SK-N-SH (cell line): ENCODE results near the gene ATG7. TPM values are rescaled to one million over a fixed set of nuclear protein-coding genes. Genes with fewer than 3 reads are reported as not detected.

ENCODE experiments used
- CTCF ChIA-PET: fragments of 300-600, 350-600 bp; formaldehyde crosslinking; extraction: SDS; loops from one replicate; lab custom pipeline; 2021; lab: Yijun Ruan, JAX
- POLR2A ChIA-PET: fragments of 350-600 bp; sonication (Branson Sonifier 250); formaldehyde crosslinking; extraction: SDS; loops from one replicate; lab custom pipeline; 2020; ENCODE audit warnings: antibody characterized with exemption, inconsistent platforms; lab: Yijun Ruan, JAX
- DNase-seq: peaks from one replicate; pipeline ENCODE4 v3.0.0; 2012
- H2AFZ ChIP-seq: fragments of 200-600 bp; sonication (generic); 2 replicates; pipeline ENCODE4 v1.8.1; 2016; ENCODE audit warnings: antibody characterized with exemption, mild to moderate bottlenecking, low read depth
- H3F3A ChIP-seq: fragments of 200-600 bp; sonication (generic); replicated peaks from 2 replicates; pipeline ENCODE3; 2016; ENCODE audit warnings: antibody characterized with exemption, mild to moderate bottlenecking; ENCODE audit not compliant: insufficient read depth
- H3K27ac ChIP-seq, 2 experiments: fragments of 200-500 bp in 1 of 2; fragments of 200-600 bp in 1 of 2; sonication (Bioruptor generic) in 1 of 2; sonication (generic), shearing (Covaris generic) in 1 of 2; 2 replicates each; pipeline versions ENCODE4 v1.5.1 to v1.6.1; 2014 to 2016; ENCODE audit warnings: low read depth in 2 of 2, inconsistent platforms in 1 of 2, low read length in 1 of 2, mild to moderate bottlenecking in 1 of 2, mixed read lengths in 1 of 2
- H3K27me3 ChIP-seq: fragments of 200-600 bp; sonication (generic), shearing (Covaris generic); 2 replicates; pipeline ENCODE4 v1.6.1; 2016; ENCODE audit warnings: mixed run types; ENCODE audit not compliant: insufficient read depth
- H3K36me3 ChIP-seq, 2 experiments: fragments of 200-500 bp in 1 of 2; fragments of 200-600 bp in 1 of 2; sonication (Bioruptor generic) in 1 of 2; sonication (generic) in 1 of 2; replicated peaks in 1 of 2; 2 replicates each; pipeline versions ENCODE3 to v1.5.1; 2014 to 2016; ENCODE audit warnings: low read length in 1 of 2, mild to moderate bottlenecking in 1 of 2; ENCODE audit not compliant: insufficient read depth in 2 of 2, control insufficient read depth in 1 of 2
- H3K4me1 ChIP-seq, 2 experiments: fragments of 200-500 bp in 1 of 2; fragments of 200-600 bp in 1 of 2; sonication (Bioruptor generic) in 1 of 2; sonication (generic), shearing (Covaris generic) in 1 of 2; 2 replicates each; pipeline versions ENCODE4 v1.5.1 to v1.6.1; 2014 to 2016; ENCODE audit warnings: low read depth in 1 of 2, low read length in 1 of 2, mixed run types in 1 of 2; ENCODE audit not compliant: insufficient read depth in 2 of 2, control insufficient read depth in 1 of 2
- H3K4me2 ChIP-seq: fragments of 200-600 bp; sonication (generic), shearing (Covaris generic); 2 replicates; pipeline ENCODE4 v1.6.1; 2017; ENCODE audit warnings: mixed run types
- H3K4me3 ChIP-seq, 2 experiments: fragments of 200-500 bp in 1 of 2; fragments of 200-600 bp in 1 of 2; sonication (Bioruptor generic) in 1 of 2; sonication (generic), shearing (Covaris generic) in 1 of 2; 2 replicates each; pipeline versions ENCODE4 v1.5.1 to v1.8.1; 2014 to 2016; ENCODE audit warnings: low read depth in 2 of 2, inconsistent platforms in 1 of 2, low read length in 1 of 2, mild to moderate bottlenecking in 1 of 2, mixed read lengths in 1 of 2, moderate library complexity in 1 of 2
- H3K79me2 ChIP-seq: fragments of 200-600 bp; sonication (generic); 2 replicates; pipeline ENCODE4 v1.8.1; 2017; ENCODE audit warnings: mild to moderate bottlenecking; ENCODE audit not compliant: insufficient read depth
- H3K9ac ChIP-seq: fragments of 200-600 bp; sonication (generic); 2 replicates; pipeline ENCODE4 v1.6.1; 2017; ENCODE audit warnings: mixed run types
- H3K9me2 ChIP-seq: fragments of 200-600 bp; sonication (generic); 2 replicates; pipeline ENCODE4 v1.6.1; 2017; ENCODE audit warnings: mixed run types
- H3K9me3 ChIP-seq: fragments of 200-600 bp; sonication (generic); 2 replicates; pipeline ENCODE4 v1.6.1; 2017; ENCODE audit warnings: mixed run types, mild to moderate bottlenecking, moderate library complexity
- H4K20me1 ChIP-seq: fragments of 200-600 bp; sonication (generic); 2 replicates; pipeline ENCODE4 v1.6.1; 2017; ENCODE audit warnings: mild to moderate bottlenecking, mixed run types; ENCODE audit not compliant: insufficient read depth
- CHD2 ChIP-seq: fragments of 150-350 bp; IDR thresholded peaks from 2 replicates; pipeline ENCODE4 v1.6.1; 2018; ENCODE audit warnings: low read length; ENCODE audit not compliant: partially characterized antibody
- ELF1 ChIP-seq: IDR thresholded peaks from 2 replicates; pipeline ENCODE4 v1.4.0; 2012
- EP300 ChIP-seq, 2 experiments: IDR thresholded peaks; 2 replicates each; pipeline versions ENCODE4 v1.4.0 to v1.6.1; 2012; ENCODE audit warnings: borderline replicate concordance in 1 of 2, low read depth in 1 of 2, low read length in 1 of 2
- FOXJ3 ChIP-seq: sonication (generic); formaldehyde crosslinking; IDR thresholded peaks from 2 replicates; pipeline ENCODE4 v1.5.1; 2020; ENCODE audit warnings: mild to moderate bottlenecking, missing genetic modification reagents
- FOXM1 ChIP-seq: IDR thresholded peaks from 2 replicates; pipeline ENCODE4 v1.4.0; 2012; ENCODE audit warnings: low read depth, mild to moderate bottlenecking
- GABPA ChIP-seq: IDR thresholded peaks from 2 replicates; pipeline ENCODE4 v1.4.0; 2012; ENCODE audit warnings: low read depth, mild to moderate bottlenecking
- GATA2 ChIP-seq: sonication (generic); formaldehyde crosslinking; IDR thresholded peaks from 2 replicates; pipeline ENCODE4 v1.5.0; 2020; ENCODE audit warnings: mild to moderate bottlenecking, missing genetic modification reagents
- JUND ChIP-seq: IDR thresholded peaks from 2 replicates; pipeline ENCODE4 v1.4.0; 2012
- MEF2A ChIP-seq: IDR thresholded peaks from 2 replicates; pipeline ENCODE4 v1.4.0; 2012; ENCODE audit warnings: low read depth, borderline replicate concordance
- NFIC ChIP-seq: IDR thresholded peaks from 2 replicates; pipeline ENCODE4 v1.4.0; 2012; ENCODE audit warnings: borderline replicate concordance
- NRF1 ChIP-seq: IDR thresholded peaks from 2 replicates; pipeline ENCODE4 v1.6.1; 2012; ENCODE audit warnings: low read depth, mild to moderate bottlenecking, low read length
- POLR2AphosphoS5 ChIP-seq: IDR thresholded peaks from 2 replicates; pipeline ENCODE4 v1.6.1; 2012; ENCODE audit warnings: low read depth, low read length
- RAD21 ChIP-seq: IDR thresholded peaks from 2 replicates; pipeline ENCODE4 v1.6.1; 2012; ENCODE audit warnings: mild to moderate bottlenecking, low read length
- SIN3A ChIP-seq: IDR thresholded peaks from 2 replicates; pipeline ENCODE4 v1.6.1; 2012; ENCODE audit warnings: low read depth, mild to moderate bottlenecking, low read length, moderate library complexity, borderline replicate concordance
- SMC3 ChIP-seq: IDR thresholded peaks from 2 replicates; pipeline ENCODE4 v1.6.1; 2012; ENCODE audit warnings: low read depth, low read length, improper control_type of control experiment
- TCF12 ChIP-seq: IDR thresholded peaks from 2 replicates; pipeline ENCODE4 v1.4.0; 2012
- TEAD4 ChIP-seq: IDR thresholded peaks from 2 replicates; pipeline ENCODE4 v1.4.0; 2012; ENCODE audit warnings: mild to moderate bottlenecking, borderline replicate concordance; ENCODE audit not compliant: insufficient read depth
- YY1 ChIP-seq: IDR thresholded peaks from 2 replicates; pipeline ENCODE4 v1.4.0; 2012; ENCODE audit warnings: low read depth, mild to moderate bottlenecking
- WGBS: methylation state at CpG from one replicate; pipeline ENCODE4 v1.1.6; 2017; ENCODE audit warnings: low lambda C conversion rate; 5-methylcytosine and 5-hydroxymethylcytosine counted together
- polyA plus RNA-seq, 3 experiments: library from polyadenylated mRNA; depleted of rRNA; stranded (reverse); fragments of >200 nt; gene quantifications; 2 replicates each; pipeline ENCODE4 v1.2.3, GENCODE V29; 2012
- TF ChIP-seq, protein P1 (sequence below): IDR thresholded peaks from 2 replicates; pipeline ENCODE4 v1.4.0; 2012; ENCODE audit warnings: low read depth, borderline replicate concordance
- TF ChIP-seq, protein P2 (sequence below): IDR thresholded peaks from 2 replicates; pipeline ENCODE4 v1.6.1; 2012; ENCODE audit warnings: mild to moderate bottlenecking, low read depth, low read length, moderate library complexity

The ATG7 gene
- polyA plus RNA-seq, 1 of the 3 experiments (the other 2 are of a cell fraction), result 29.5 TPM

GRCh38 chr3:11283139-11283475 is 10.9 kb downstream of the ATG7 start:
- CTCF ChIA-PET, result interaction anchor here (1.4 to 2.1 kb wide), 3 partner anchors 11 to 128 kb away, joined by 5 to 6 read pairs (median 5); partner anchors contain the start of gene ATG7
- Histone ChIP-seq H3K36me3 (peaks cover 27 to 28% of the 10 kb centered on the region in 2 experiments), H3K9me3 (no peaks in the 10 kb centered on the region), H3K9me2 (no peaks in the 10 kb centered on the region), H3K27me3 (no peaks in the 10 kb centered on the region), H2AFZ (no peak overlapping the region)
- TF ChIP-seq YY1, result no peak
- TF ChIP-seq, all 33 proteins: peak for 0
- no peak overlapping the region for H3K4me3 ChIP-seq
- WGBS, result 100% methylated on average over 1 of the region's 1 CpG
- peaks cover 33% of the 10 kb centered on the region for H3F3A ChIP-seq
- no peak overlapping the region for H3K27ac ChIP-seq
- peaks cover 87% of the 10 kb centered on the region for H3K79me2 ChIP-seq
- H3K4me2 ChIP-seq, result no peak overlapping the region
- peaks cover 7 to 27% of the 10 kb centered on the region in 2 experiments for H3K4me1 ChIP-seq
- no peak overlapping the region for H3K9ac ChIP-seq
- POLR2A ChIA-PET, result no interaction called here
- no peaks in the 10 kb centered on the region for H4K20me1 ChIP-seq
- no peak for DNase-seq

GRCh38 chr3:11284011-11284410 is 11.8 kb downstream of the ATG7 start:
- H3K9me2 ChIP-seq, result no peaks in the 10 kb centered on the region
- H3K9ac ChIP-seq, result no peak overlapping the region
- POLR2A ChIA-PET, result no interaction called here
- H3K79me2 ChIP-seq, result peaks cover 79% of the 10 kb centered on the region
- no peaks in the 10 kb centered on the region for H3K9me3 ChIP-seq
- H2AFZ ChIP-seq, result no peak overlapping the region
- H3K4me2 ChIP-seq, result no peak overlapping the region
- H3F3A ChIP-seq, result peaks cover 34% of the 10 kb centered on the region
- no peak overlapping the region for H3K27ac ChIP-seq
- CTCF ChIA-PET, result interaction anchor here (0.6 to 1.4 kb wide), 2 partner anchors 12 to 14 kb away, joined by 4 to 5 read pairs; partner anchors contain the start of gene ATG7
- H3K36me3 ChIP-seq, result peaks cover 27 to 28% of the 10 kb centered on the region in 2 experiments
- 100% methylated on average over 1 of the region's 1 CpG for WGBS
- H3K27me3 ChIP-seq, result no peaks in the 10 kb centered on the region
- DNase-seq, result no peak
- TF ChIP-seq SIN3A (no peak), ELF1 (no peak), RAD21 (no peak), MEF2A (no peak), SMC3 (no peak), TEAD4 (no peak), FOXM1 (no peak), GATA2 (CRISPR knock-in tag) (no peak), TCF12 (no peak), GABPA (no peak), POLR2AphosphoS5 (no peak), NFIC (no peak), FOXJ3 (CRISPR knock-in tag) (no peak), NRF1 (no peak), CHD2 (no peak), JUND (no peak), EP300 (IDR thresholded peaks at IDR 0.05; ENCODE audit: borderline replicate concordance in 1 of 2, low read depth in 1 of 2, low read length in 1 of 2) (no peak)
- TF ChIP-seq, protein P1, sequence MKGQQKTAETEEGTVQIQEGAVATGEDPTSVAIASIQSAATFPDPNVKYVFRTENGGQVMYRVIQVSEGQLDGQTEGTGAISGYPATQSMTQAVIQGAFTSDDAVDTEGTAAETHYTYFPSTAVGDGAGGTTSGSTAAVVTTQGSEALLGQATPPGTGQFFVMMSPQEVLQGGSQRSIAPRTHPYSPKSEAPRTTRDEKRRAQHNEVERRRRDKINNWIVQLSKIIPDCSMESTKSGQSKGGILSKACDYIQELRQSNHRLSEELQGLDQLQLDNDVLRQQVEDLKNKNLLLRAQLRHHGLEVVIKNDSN, result no peak
- TF ChIP-seq, protein P2, sequence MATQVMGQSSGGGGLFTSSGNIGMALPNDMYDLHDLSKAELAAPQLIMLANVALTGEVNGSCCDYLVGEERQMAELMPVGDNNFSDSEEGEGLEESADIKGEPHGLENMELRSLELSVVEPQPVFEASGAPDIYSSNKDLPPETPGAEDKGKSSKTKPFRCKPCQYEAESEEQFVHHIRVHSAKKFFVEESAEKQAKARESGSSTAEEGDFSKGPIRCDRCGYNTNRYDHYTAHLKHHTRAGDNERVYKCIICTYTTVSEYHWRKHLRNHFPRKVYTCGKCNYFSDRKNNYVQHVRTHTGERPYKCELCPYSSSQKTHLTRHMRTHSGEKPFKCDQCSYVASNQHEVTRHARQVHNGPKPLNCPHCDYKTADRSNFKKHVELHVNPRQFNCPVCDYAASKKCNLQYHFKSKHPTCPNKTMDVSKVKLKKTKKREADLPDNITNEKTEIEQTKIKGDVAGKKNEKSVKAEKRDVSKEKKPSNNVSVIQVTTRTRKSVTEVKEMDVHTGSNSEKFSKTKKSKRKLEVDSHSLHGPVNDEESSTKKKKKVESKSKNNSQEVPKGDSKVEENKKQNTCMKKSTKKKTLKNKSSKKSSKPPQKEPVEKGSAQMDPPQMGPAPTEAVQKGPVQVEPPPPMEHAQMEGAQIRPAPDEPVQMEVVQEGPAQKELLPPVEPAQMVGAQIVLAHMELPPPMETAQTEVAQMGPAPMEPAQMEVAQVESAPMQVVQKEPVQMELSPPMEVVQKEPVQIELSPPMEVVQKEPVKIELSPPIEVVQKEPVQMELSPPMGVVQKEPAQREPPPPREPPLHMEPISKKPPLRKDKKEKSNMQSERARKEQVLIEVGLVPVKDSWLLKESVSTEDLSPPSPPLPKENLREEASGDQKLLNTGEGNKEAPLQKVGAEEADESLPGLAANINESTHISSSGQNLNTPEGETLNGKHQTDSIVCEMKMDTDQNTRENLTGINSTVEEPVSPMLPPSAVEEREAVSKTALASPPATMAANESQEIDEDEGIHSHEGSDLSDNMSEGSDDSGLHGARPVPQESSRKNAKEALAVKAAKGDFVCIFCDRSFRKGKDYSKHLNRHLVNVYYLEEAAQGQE, result no peak
- peaks cover 9 to 28% of the 10 kb centered on the region in 2 experiments for H3K4me1 ChIP-seq
- no peak overlapping the region for H3K4me3 ChIP-seq
- H4K20me1 ChIP-seq, result no peaks in the 10 kb centered on the region
